Activated CD8-positive, alpha-beta memory T cell treated with anti-CD3 and anti-CD28 coated beads, Interleukin-2, amount 50 U/mL, for 48 hours (primary cell): ENCODE measurements around the gene PLXNA4.

Experiments used
- DNase-seq: peaks from one replicate; pipeline ENCODE4 v3.0.0-alpha.2; 2020

Gene PLXNA4

DNA sequence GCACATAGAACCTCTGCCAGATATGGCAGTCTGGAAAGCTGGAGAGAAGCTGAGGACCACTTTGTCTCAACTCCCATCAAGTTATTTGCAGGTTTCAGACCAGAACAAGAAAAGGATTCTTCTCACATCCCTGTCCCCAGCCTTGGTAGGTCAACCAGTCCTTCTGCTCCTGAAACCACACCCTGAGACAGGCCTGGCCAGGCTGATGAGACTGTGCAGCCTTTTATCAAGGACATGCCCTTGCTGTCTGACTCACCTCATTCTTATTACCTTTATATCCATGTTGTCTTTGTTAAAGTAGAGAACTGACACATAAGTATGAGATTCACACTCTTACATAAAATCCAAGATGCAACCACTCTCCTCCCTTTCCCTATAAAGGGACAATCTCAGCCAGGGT is 354.9 kb downstream of the PLXNA4 start:
- DNase-seq, result no peak

GRCh38 chr7:132220060-132220459 is 356.2 kb downstream of the PLXNA4 start:
- no peak for DNase-seq

DNA sequence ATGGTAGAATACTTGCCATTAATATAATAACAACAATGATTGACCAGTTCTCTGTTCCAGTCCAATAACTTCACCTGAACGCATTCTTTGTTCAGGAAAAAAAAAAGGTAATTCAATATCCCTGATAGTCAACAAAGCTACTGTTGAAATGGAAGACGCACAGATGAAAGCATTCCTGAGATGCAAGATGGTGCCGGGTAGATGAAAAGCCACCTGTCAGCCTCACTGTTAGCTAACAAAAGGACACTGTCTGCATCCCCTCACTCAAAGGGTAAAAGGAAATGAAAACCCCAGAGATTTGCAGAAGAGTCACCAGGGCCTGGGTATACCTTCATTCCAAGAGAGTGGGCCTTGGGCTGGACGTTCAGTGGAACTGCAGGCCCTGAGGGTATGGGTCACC is 357.4 kb downstream of the PLXNA4 start:
- no peak for DNase-seq

GRCh38 chr7:132216847-132217525 is 359.3 kb downstream of the PLXNA4 start:
- DNase-seq, result no peak

GRCh38 chr7:132214452-132214851 is 361.8 kb downstream of the PLXNA4 start:
- DNase-seq, result no peak

DNA sequence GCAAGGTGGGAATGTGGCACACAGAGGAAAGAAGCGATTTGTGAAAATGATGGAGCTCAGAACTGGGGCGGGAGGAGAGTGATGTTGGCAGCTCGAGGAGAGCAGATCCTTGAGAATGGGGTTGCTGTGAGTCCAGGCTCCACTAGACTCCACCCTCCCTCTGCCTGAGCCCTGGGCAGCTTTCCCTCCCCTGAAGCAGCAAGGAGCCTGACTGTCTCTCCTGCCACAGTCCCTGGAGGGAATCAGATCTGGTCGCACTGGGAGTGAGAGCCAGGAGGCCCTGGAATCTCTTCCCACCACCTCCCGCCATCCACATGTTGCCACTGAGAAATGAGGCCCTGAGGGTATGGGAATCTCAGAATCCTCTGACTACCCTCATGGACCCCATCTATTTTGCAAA is 362.7 kb downstream of the PLXNA4 start:
- no peak for DNase-seq

DNA sequence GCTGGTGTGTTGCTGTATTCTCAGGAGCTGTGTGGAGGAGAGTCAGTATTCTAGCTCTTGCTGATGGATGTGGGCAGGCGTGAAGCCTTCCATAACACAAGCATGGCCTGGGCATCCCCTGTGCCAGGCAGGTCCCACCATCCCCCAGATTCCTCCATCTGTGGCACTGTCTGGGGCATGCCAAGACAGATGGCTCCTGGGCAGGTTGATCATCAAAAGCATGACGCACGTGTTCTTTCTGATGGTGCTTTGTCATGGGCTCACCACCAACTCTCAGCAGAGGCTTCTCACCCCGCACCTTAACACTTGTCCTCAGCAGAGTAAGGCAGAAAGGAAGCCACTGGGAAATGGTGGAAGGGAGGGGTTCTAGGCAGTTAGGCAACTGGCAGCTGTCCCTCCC is 364.3 kb downstream of the PLXNA4 start:
- no peak for DNase-seq

GRCh38 chr7:132210821-132211220 is 365.4 kb downstream of the PLXNA4 start:
- DNase-seq, result no peak

DNA sequence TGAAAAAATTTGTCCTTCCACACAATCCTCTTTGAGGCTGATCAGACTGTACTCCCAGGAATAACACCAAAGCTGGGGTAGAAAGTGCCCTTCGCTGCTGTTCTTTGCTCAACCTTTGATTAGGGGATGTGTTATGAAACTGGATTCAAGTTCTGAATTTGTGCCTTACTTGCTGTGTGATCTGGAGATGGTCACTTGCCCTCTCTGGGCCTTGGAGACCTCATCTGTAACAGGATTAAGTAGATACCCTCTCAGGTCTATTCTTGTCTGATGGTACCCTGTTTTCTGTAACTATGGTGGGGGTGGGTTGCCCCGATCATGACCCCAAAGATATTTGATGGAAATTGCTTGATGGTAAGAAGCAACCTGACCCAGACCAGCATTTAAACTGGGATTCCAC is 368.5 kb downstream of the PLXNA4 start:
- no peak for DNase-seq

DNA sequence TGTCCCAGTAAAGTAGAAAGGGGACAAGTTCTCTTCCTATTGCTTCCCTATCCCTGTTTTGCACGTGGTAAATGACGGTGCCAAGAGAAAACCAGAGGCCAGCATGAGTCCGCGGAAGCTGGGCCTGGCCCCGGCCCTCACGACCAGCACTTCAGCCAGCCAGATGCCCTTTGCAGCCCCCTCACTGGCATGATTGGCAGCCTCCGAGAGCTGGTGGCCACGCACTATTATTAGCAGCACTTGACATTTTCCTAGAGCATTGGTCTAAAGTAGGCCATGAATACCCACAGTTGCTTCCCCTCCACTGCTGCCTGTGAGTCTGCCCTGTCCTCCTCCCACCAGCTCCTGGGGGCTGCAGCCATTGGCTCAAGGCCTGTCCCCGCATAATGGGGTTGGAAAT is 369.1 kb downstream of the PLXNA4 start:
- DNase-seq, result no peak

DNA sequence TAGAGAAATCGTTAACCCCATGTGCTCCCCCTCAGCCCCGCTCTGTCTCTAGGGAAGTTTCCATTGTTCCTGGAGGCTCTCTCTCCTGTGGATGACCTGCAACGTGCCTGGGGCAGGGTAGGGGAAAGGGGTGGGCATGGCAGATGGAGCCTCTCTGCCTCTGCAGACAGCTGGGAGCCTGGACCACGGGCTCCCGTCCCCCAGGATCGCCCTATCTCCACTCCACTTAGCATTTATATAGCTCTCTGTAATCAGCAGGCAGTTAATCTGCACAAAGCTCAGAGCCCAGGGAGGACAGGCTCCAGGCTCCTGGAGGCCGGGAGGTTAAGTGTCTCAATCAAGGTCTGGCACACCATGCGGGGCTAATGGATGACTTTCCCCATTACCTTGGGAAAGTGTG is 369.7 kb downstream of the PLXNA4 start:
- DNase-seq, result no peak

DNA sequence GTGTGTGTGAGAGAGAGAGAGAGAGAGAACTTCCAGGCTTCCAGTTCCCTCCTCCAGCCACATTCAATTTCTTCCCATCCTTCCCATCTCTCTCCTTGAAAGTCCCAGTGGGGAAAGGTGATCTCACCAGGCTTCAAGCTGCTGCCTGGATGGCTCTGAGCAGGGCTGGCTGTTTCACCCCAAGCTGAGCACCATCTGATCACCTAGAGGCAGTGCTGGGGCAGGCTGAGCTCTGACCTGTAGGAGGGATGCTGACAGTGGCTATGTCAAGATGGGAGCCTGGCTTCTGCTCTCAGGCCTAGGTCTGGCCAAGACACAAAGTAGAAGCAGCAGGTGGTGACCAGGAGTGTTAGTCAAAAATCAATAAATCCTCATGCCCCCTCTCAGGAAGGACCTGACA is 370.8 kb downstream of the PLXNA4 start:
- DNase-seq, result no peak

DNA sequence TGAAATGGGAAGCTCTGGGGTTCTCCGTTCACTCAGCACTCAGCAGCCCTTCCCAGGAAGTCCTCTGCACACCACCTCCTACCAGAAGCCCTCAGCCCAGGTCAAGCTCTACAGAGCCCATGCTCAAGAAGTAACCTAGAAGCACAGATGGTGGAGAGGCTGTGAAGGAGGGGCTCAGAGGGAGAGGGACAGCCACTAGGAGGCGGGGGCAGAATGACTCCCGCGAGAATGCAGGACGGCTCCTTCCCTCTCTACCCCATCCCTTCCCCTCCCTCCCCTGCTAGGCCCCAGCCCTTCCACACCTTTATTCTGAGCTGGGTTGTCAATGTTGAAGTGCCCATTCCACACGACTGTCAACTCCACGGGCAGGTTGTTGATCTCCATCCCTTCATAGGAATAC is 373.2 kb downstream of the PLXNA4 start:
- DNase-seq, result no peak

GRCh38 chr7:132202541-132202940 is 373.7 kb downstream of the PLXNA4 start:
- no peak for DNase-seq

DNA sequence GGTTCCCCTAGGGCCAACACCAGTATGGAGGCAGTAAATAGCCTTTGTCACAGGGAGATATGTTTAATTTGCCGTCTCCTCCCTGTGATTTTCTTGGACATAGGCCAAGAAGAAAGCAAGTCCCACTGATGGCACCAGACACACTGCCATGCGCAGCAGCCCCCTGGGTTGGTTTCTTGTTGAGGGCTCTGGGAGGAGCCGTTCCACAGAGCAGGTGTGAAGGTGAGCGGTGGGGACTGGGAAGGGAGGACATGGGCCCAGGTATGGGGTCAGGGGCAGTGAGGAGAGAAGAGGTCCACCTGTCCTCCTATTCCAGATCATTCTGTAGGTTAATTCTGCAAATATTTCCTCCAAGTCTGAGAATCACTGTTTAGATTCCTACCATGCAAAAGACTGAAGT is 376.1 kb downstream of the PLXNA4 start:
- DNase-seq, result no peak

- DNase-seq, result no peak
These were observed 376.6 kb downstream of the PLXNA4 start for GRCh38 chr7:132199626-132200025.

DNA sequence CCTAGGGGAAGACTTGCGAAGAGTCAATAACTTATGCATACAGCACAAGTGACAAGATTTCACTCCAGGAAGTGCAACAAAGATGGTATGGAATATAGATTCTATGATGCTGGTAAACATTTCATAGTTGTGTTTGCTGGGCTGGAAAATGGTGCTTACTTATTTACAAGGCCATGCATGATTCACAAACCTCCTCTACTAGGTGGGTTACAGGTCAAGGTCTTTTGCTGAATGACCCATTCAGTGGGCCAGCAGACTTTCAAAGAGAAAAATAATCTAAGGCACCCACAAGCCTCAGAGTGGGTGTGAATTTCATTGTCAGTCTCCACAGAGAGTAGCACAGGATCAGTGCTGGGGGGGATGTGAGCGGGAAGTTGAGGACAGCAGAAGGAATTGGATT is 378.5 kb downstream of the PLXNA4 start:
- no peak for DNase-seq

DNA sequence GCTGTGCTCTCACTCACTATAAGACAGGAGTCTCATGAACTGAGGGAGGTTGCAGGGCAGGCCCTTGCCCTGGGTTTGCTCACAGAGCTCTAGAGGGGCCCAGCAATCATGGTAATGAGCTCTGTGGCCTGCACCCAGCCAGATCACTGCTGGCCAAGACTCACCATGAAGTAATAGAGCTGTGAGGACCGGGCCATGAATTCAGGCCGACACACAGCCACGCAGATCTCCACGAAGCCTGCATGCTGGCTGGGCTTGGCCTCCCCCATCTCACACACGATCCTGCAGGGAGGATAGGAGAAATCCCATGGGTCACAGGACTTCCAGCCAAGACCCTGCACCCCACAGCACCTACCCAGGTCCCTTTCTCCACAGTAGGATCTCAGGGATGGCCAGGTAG is 382.4 kb downstream of the PLXNA4 start:
- no peak for DNase-seq

DNA sequence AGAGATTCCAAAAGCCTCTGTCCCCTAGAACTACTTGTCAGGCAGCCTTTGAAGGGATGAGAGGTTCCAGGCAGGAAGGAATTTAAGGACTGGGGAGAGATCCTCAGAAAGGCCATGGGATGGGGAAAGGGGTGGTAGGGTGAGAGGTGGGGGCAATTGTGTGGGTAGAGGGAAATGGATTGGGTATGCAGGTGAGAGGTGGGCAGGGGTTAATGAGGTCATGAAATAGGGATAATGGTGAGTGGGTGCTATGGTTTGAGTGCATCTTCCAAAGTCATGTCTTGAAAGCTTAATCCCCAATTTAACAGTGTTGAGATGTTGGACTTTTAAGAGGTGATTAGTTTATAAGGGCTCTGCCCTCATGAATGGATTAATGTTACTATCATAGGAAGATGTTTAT is 383.5 kb downstream of the PLXNA4 start:
- DNase-seq, result no peak

GRCh38 chr7:132191418-132191817 is 384.9 kb downstream of the PLXNA4 start:
- no peak for DNase-seq

DNA sequence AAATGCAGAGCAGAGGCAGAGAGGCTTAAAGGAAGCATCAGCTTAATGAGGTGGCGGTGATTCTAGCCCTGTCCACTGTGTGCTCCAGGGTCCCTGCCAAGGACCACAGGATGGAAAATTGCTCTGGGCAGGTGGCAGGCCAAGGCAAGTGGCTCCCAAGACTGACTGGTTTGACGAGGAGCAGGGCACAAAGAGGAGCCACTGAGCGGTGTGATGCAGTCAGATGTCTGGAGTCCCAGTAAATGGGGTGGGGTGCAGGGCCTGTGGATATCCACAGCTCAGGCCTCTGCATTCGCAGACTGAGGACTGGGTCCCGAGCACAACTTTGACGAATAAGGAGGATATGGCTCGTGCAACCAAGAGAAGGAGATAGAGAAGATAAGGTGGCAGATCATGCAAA is 385.6 kb downstream of the PLXNA4 start:
- DNase-seq, result no peak

DNA sequence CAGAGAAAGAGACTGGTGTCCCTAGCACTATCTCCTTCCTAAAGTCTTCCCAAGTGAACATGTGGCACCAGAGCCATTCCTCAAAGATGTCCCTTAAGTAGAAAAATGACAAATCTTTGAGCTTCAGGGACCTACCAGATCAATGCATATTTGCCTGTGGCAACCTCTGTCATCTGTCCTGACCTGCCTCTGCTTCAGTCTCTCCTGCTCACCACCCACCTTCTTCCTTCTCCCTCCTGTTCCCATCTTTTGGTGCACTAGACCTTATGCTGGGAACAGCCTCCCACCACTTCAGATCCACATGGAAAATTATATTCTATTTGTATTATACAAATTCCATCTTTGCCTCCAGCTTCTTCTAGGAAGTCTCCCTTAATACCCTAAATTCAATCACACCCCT is 386.4 kb downstream of the PLXNA4 start:
- DNase-seq, result no peak

- no peak for DNase-seq
These were observed 388.1 kb downstream of the PLXNA4 start for GRCh38 chr7:132187869-132188789.

DNA sequence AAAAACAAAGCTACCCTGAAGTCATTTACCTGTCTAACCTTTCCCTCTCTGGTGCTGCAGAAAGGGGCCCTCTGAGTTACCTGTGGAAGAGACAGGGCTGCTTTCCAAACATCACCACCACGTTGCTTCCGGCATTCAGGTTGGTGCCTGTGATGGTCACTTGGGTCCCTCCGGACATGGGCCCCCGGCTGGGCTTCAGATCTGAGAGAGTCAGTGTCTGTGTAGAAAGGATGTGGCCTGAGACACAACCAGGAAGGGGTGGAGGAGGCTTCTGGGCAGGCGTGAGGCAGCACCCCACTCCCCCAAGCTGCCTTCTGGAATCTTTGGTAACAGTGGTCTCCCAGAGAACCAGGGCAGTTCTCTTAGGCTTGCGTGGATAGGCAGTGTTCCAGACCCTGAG is 388.9 kb downstream of the PLXNA4 start:
- no peak for DNase-seq

GRCh38 chr7:132185150-132185549 is 391.1 kb downstream of the PLXNA4 start:
- no peak for DNase-seq
